Prostate gland (tissue), 2 donors: Measurements from ENCODE around the gene SIAH2. TPM values are rescaled to one million over a fixed set of nuclear protein-coding genes. Genes with fewer than 3 reads are reported as not detected.

Source experiments
- DNase-seq: peaks from one replicate; pipeline ENCODE4 v3.0.0-alpha.2; 2019; ENCODE audit warnings: low spot score
- H3K27ac ChIP-seq, 2 donors: fragments of 200-600 bp; sonication (generic); 2 replicates each; pipeline ENCODE4 v1.5.1; 2017 to 2019
- H3K27me3 ChIP-seq: fragments of 200-600 bp; sonication (generic); replicated peaks from 2 replicates; pipeline ENCODE4 v1.5.1; 2019; ENCODE audit not compliant: insufficient read depth
- H3K36me3 ChIP-seq, 2 donors: fragments of 200-600 bp; sonication (generic); 1 replicate in 1 of 2; 2 replicates in 1 of 2; pipeline versions ENCODE4 v1.5.1 to v1.8.1; 2017 to 2019
- H3K4me1 ChIP-seq: fragments of 200-600 bp; sonication (generic); replicated peaks from 2 replicates; pipeline ENCODE4 v1.5.1; 2019
- H3K4me3 ChIP-seq, 2 donors: fragments of 200-600 bp; sonication (generic); 2 replicates each; pipeline ENCODE4 v1.5.1; 2017 to 2019
- H3K9me3 ChIP-seq: fragments of 200-600 bp; sonication (generic); 2 replicates; pipeline ENCODE4 v1.5.1; 2017
- POLR2A ChIP-seq: fragments of 450-650 bp; IDR thresholded peaks from one replicate; pipeline ENCODE4 v1.6.1; 2016; ENCODE audit warnings: antibody characterized with exemption, mild to moderate bottlenecking
- POLR2AphosphoS5 ChIP-seq: sonication (generic); formaldehyde crosslinking; IDR thresholded peaks from one replicate; pipeline ENCODE4 v1.6.1; 2017; ENCODE audit warnings: antibody characterized with exemption
- WGBS: methylation state at CpG from one replicate; pipeline ENCODE4 v1.1.5; 2018; 5-methylcytosine and 5-hydroxymethylcytosine counted together
- intact Hi-C: fragments of 100-400 bp; cut with DNase I; formaldehyde crosslinking; loops from one replicate; pipeline ENCODE4 v1.14.2; 2022
- total RNA-seq, 2 donors: library from RNA; depleted of rRNA; stranded (reverse); fragments of >200 nt; gene quantifications; one replicate each; pipeline ENCODE4 v1.1.0, GENCODE V29; 2016
- TF ChIP-seq, protein P1 (sequence below), 4 experiments: fragments of 200-600 bp in 2 of 4; fragments of 450-650 bp in 2 of 4; sonication (generic) in 2 of 4; IDR thresholded peaks; 1 replicate in 3 of 4; 2 replicates in 1 of 4; pipeline ENCODE4 v1.5.1; 2016 to 2019; ENCODE audit warnings: antibody characterized with exemption in 4 of 4, mild to moderate bottlenecking in 2 of 4, moderate library complexity in 2 of 4

The SIAH2 gene
- total RNA-seq, 2 donors from 2014 or later = 47.4 to 48.9 TPM

DNA sequence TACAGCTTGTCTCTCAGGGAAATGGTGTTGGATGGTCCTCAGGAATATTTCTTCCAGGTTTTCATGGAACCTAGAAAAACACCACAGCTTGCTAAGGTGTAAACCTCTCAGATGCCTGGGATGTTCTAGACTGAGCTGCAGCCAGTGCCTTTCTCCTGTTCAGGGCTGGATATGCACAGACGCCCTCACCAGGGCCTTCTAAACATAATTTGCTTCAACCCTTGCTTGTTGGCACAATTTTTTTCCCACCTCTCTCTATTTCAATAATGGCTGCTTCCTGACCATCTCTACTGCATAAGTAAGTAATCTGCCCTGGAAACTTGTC, 28.2 kb downstream of the SIAH2 start:
- Histone ChIP-seq H3K27ac (no peak overlapping the region), H3K27me3 (no peaks in the 10 kb centered on the region), H3K36me3 (no peaks in the 10 kb centered on the region), H3K9me3 (no peaks in the 10 kb centered on the region), H3K4me1 (no peaks in the 10 kb centered on the region), H3K4me3 (no peak overlapping the region)
- WGBS = 50% methylated on average over 1 of the region's 1 CpG
- intact Hi-C loops = no loop called here
- no peak for TF ChIP-seq POLR2A
- TF ChIP-seq POLR2AphosphoS5 = no peak
- TF ChIP-seq, protein P1, sequence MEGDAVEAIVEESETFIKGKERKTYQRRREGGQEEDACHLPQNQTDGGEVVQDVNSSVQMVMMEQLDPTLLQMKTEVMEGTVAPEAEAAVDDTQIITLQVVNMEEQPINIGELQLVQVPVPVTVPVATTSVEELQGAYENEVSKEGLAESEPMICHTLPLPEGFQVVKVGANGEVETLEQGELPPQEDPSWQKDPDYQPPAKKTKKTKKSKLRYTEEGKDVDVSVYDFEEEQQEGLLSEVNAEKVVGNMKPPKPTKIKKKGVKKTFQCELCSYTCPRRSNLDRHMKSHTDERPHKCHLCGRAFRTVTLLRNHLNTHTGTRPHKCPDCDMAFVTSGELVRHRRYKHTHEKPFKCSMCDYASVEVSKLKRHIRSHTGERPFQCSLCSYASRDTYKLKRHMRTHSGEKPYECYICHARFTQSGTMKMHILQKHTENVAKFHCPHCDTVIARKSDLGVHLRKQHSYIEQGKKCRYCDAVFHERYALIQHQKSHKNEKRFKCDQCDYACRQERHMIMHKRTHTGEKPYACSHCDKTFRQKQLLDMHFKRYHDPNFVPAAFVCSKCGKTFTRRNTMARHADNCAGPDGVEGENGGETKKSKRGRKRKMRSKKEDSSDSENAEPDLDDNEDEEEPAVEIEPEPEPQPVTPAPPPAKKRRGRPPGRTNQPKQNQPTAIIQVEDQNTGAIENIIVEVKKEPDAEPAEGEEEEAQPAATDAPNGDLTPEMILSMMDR (IDR thresholded peaks at IDR 0.05) = no peak
- no peak for DNase-seq

DNA sequence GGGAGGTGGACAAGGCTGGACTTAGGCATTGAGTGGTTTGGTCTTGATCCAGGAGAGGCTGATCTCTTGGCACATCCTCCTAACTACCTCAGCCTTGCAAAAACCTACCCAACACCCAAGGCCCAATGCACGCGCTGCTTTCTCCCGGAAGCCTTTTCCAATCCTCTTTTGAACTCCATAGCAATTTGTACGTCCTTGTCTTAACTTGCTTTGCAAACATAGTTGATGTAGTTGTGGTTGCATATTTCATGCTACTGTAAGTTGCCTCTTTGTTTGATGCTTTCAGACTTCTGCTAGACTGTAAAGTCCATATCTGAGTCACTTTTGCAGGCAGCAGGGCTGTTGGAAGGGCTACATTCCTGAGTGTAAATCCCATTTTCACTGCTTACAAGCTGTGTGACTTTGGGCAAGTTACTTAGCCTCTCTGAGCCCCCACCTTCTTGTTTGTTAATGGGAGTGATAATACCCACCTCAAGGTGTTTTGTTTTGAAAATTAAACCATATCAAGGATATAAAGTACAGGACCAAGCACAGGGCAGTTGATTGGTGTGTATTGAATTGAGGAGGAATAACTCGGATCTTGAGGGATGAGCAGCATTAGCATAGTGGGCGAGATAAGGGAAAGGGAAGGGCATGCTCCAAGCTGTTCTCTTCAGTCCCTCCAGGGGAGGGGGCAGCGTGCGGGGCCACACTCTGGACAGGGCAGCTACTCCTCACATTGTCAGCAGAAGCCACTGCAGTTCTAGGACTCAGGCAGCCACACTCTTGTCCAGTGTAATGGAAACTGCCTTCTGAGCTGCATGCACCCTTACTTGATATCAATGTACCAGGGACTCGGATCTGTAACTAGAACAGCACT, 28.8 kb downstream of the SIAH2 start:
- Histone ChIP-seq H3K4me1 (no peaks in the 10 kb centered on the region), H3K9me3 (no peaks in the 10 kb centered on the region), H3K36me3 (no peaks in the 10 kb centered on the region), H3K4me3 (no peak overlapping the region), H3K27ac (no peak overlapping the region), H3K27me3 (no peaks in the 10 kb centered on the region)
- WGBS = 72% methylated on average over 9 of the region's 9 CpGs
- intact Hi-C loops = no loop called here
- TF ChIP-seq POLR2A = no peak
- TF ChIP-seq, protein P1 (IDR thresholded peaks at IDR 0.05) = no peak
- TF ChIP-seq POLR2AphosphoS5 = no peak
- no peak for DNase-seq

DNA sequence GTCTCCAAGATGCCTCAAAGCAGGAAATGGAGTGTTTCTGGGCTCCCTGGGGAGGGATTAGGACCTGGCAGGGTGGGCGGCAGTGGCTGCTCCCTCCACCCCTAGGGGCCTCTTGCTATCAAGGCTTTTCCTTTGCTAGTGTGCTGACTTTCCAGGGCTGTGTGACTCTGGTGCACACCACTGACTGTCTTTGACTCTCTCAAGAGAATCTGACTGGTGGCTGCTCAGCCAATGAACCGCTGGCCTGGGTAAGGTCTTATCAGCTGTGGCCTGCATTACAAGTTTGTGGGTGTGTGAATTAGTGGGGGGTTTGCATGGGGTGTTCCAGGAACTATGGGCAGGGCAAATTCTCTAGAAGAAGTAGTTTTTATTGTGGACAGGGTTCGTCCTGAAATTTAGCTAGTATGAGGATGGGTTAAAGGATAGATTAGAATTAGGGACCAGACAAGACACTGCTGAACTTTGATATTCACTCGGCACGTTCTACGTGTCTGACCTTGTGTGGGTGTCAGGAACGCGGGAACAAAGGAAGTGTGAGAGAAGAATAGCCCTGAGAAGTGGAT, 29.5 kb downstream of the SIAH2 start:
- Histone ChIP-seq H3K27ac (no peak overlapping the region), H3K4me1 (no peaks in the 10 kb centered on the region), H3K9me3 (no peaks in the 10 kb centered on the region), H3K4me3 (no peak overlapping the region), H3K27me3 (no peaks in the 10 kb centered on the region), H3K36me3 (no peaks in the 10 kb centered on the region)
- 54% methylated on average over 8 of the region's 8 CpGs for WGBS
- DNase-seq = no peak
- intact Hi-C loops = no loop called here
- no peak for TF ChIP-seq POLR2A
- no peak for TF ChIP-seq POLR2AphosphoS5
- TF ChIP-seq, protein P1 (IDR thresholded peaks at IDR 0.05) = no peak

GRCh38 chr3:150729682-150730360, 33.1 kb downstream of the SIAH2 start:
- H3K4me3 ChIP-seq = no peak overlapping the region
- no peaks in the 10 kb centered on the region for H3K27me3 ChIP-seq
- WGBS = 96% methylated on average over 9 of the region's 9 CpGs
- H3K9me3 ChIP-seq = no peaks in the 10 kb centered on the region
- intact Hi-C loops = loop anchor here (10.0 kb wide), 1 partner anchor 415 kb away; no protein-coding TSS in a partner anchor
- DNase-seq = no peak
- H3K36me3 ChIP-seq = no peaks in the 10 kb centered on the region
- TF ChIP-seq, protein P1 (IDR thresholded peaks at IDR 0.05) = no peak
- no peak for TF ChIP-seq POLR2AphosphoS5
- no peak for TF ChIP-seq POLR2A
- no peaks in the 10 kb centered on the region for H3K4me1 ChIP-seq
- H3K27ac ChIP-seq = no peak overlapping the region
